Stimulated activated CD8-positive, alpha-beta memory T cell treated with anti-CD3 and anti-CD28 coated beads, Interleukin-7, amount 100 ng/mL, for 48 hours (primary cell): Measurements from ENCODE around the gene CLEC9A.
"Not testable (repeated sequence)": the region's sequence is repeated elsewhere in the genome, so short reads cannot be mapped to it uniquely, and the experiment has no call there.

Experiments used
- DNase-seq, 2 donors: peaks; one replicate each; pipeline ENCODE4 v3.0.0-alpha.2; 2020; ENCODE audit warnings: low read depth in 1 of 2; ENCODE audit errors: extremely low read depth in 1 of 2

The CLEC9A gene

DNA sequence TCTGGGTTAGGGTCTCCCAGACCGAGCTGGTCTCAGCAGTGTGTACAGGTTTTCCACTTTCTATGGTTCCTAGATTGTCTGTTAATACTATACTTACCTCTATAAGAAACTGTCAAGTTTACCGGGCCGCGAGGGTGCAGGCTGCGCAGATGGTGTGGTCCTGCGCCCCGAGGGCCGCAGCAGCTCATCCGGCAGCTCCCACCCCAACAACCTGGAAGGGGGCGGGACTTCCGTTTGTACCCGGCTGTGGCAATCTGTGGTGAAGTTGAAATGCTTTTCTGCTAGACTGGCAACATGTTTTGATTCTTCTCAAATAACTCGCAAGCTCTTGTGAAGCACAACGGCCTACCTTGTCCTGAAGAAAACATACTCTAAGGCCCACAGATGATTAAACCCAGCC, at the start of gene CLEC9A:
TSS of gene CLEC9A (plus strand) at position 237 of the 400 bp plus-strand sequence. CDS start 22,006 bp downstream, outside the sequence.
- no peak for DNase-seq

DNA sequence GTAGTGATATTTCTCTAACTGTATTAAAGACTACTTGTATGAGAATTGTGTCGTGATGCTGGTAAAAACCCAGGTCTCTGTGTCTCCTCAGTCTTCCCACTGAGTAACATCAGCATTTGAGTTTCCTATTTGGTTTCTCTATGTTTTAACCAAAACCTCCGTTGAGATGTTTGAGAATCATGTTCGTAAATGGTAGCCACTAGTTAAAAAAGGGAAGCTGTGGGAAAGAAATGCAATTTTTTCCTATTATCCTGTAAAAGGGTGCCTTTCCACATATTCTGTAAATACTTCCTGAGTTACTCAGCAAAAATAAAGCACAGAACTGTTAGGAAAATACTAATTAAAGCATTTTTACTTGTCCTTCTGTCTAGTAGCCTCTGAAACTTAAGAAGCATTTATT, 38.6 kb upstream of the CLEC9A start:
- no peak for DNase-seq

DNA sequence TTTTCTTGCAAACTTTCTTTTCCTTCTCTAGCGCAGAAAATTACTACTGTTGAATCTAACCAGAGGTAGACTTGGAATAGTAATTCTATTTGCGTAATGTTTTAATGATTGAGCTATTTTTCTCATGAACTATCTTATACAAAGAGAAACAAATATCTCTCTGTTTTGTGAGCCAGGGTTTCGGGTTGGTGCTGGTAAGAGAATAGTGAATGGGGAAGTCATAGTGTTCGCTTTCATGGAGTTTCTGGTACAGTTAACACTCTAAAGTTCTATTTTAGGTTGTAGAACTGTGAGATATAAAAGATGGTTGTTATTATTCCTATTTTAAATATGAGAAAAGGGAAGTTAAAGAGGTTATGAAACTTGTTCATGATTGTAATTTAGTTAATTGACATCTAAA, 38.2 kb upstream of the CLEC9A start:
- no peak for DNase-seq

DNA sequence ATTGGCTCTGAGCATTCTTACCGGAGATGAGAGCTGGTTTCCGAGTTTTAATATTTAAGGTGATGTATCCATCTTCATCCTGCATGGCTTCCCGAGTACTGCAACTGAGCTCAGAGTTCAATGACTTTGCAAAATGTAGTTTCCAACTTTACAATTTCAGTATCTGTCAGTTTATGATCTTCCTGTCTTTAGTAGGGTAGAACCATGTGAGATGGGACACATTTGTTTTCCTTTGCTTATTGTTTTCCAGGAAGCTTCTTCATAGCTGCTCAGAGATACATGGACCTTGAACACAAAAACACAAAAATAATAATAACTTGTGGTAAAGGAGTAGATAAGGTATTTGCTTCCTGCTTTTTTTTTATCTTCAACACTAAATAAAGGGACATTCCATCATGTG, 31.5 kb upstream of the CLEC9A start, which contains the start of gene CLEC1B:
TSS of gene CLEC1B (minus strand) at position 106 of the 400 bp plus-strand sequence. CDS start at position 85, 21 bp downstream.
- DNase-seq = no peak

DNA sequence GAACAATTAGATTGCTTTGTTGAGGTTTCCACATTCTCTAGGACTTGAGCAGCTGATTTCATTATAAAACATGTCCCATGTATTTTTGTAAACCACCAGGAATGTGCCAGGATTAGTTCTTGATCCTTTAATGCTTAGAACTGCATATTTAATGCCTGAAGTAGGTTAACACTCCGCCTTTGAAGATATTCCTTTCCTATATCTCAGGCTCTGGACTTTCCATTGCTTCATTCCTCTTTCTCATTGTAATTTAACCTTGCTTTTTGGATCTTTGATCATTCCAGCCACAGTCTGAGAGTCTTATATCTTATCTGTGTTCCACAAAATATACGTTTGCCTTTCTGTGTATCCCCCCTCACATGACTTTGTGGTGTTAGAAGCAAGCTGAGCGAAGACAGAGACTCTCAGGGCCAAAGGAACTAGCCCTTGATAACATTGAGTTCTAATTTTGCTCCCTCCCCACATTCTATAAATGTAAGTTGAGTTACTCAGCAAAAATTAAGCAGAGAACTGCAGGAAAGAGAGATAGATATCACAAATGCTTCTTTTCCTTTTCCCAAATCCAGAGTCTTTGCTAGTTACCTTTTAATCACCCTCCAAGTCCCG, 29.2 kb upstream of the CLEC9A start:
- no peak for DNase-seq

DNA sequence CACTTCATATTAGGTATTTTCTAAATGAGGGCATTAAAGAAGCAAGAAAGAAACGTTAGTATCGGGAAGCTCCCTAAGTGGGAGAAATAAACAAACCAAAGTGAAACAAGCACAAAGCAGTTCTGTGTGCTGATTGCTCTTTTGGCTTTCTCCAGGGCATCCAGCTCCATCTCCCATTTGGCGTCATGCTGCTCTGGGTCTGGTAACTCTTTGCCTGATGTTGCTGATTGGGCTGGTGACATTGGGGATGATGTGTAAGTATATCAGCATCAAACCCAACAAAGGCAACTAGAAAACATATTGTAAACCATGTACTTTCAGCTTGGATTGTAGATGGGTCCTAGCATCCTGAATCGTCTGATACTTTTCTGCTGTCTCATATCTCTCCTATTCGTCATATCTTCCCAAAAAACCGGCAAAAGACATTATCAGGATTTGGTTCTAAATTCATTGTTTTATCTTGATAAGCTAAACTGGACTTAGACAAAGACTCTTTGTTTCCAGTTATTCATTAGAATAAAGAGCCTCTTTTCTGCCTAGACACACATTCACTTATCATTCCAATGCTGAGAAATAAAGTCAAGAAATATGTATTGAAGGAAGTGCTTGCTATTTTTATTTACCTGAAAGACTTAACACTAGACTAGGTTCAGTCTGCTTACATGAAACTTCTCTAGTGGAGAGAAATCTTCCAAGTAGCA, 17.7 kb upstream of the CLEC9A start:
- no peak for DNase-seq

DNA sequence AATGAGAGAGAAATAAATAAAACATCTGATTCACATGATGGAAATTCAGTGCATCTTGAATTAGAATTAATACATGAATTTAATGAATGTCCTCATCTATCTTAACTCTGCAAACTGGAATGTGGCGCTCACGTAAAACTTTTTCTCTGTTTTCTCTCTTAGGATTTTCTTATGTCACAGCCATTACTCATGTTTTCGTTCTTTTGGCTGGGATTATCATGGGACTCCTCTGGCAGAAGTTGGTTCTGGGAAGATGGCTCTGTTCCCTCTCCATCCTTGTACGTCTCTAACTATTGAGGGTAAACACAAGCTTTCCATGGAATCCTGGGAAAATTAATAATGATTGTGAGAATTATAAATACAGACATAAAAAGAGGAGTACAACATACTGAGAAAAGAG, 15.0 kb upstream of the CLEC9A start:
- no peak for DNase-seq

DNA sequence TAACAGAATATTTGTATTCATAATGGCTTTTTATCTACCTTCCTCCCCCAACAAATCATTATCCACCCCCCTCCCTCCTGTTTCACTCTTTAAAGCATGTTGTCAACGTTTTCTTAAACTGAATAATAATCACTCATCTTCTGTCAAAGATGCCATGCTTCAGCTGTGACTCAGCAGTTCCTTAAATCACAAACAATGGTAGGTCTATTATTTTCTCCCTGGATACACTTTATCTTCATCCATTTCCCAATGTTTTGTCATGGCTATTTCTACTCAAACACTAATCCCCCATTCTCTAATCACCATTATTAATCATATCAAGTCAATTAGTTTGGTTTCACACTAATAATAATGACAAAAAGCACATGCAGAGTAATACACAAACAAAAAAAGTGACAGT, 13.6 kb upstream of the CLEC9A start:
- no peak for DNase-seq

DNA sequence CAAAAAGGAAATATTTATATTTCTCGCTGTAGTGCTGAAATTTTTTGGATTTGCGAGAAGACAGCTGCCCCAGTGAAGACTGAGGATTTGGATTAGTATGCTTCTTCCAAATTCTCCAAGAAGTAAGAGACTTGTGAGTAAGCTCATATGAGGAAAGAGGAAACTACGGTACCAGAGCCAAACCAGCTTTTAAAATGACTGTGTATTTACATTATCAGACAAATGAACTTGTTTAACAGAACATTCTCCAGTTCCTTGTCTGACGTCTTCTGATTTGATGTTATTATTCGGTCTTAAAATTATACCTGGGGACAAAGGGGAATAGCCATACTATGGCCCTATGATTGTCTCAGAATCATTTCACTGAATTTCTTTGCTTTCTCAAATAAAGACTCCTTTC, 12.1 kb upstream of the CLEC9A start:
- no peak for DNase-seq

DNA sequence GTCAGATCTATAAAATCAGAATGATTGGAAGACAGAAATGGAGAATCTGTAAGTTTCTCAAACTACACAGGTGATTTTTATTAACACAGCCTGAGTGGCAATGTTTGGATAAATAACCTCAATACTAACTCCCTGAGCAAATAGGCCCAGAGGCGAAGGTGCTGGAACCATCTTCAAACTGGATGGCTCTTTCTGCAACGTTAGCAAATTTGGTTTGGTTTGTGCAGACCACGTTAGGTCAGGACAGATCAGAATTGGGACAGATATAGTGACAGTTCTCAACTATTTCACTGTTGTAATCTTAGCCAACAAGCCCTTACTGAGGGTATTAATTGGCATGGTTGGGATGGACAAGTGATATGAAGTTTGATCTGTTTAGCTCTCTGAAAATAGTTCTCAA, 9.1 kb upstream of the CLEC9A start:
- DNase-seq = no peak

DNA sequence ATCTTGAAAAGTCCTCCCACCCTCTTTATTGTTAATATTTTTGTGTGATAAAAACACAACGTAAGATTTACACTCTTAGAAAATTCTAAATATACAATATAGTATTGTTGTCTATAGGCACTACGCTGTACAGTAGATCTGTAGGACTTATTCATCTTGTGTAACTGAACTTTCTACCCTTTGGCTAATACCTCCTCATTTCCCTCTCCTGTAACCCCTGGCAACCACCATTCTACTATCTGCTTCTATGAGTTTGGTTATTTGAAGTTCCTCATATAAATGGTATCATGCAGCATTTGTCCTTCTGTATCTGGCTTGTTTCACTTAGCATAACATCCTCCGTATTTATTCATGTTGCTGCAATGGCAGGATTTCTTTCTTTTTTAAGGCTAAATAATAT, 5.2 kb upstream of the CLEC9A start:
- DNase-seq = no peak

DNA sequence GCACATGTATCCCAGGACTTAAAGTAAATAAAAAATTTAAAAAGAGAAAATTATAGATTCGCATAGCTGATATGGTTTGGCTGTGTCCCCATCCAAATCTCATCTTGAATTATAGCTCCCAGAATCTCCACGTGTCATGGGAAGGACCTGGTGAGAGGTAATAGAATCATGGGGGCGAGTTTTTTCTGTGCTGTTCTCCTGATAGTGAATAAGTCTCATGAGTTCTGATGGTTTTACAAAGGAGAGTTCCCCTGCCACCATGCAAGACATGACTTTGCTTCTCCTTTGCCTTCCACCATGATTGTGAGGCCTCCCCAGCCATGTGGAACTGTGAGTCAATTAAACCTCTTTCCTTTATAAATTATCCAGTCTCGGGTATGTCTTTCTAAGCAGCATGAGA, 3.8 kb upstream of the CLEC9A start:
- not testable (repeated sequence) for DNase-seq

DNA sequence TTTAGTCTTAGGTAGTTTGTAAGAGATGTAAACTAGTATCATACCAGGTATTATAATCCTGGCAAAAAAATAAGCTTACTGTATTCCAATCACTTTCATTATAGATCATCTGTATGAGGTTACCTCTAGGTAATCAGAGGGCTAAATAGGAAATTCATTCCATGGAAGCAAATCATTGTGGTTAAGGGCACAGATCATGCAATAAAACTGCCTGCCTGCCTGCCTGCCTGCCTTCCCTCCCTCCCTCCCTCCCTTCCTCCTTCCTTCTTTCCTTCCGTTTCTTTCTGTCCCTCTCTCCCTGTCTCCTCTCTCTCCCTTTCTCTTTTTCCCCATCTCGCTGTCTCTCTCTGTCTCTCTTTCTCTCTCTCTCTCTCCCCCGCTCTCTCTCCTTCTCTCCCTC, 3.2 kb upstream of the CLEC9A start:
- no peak for DNase-seq

DNA sequence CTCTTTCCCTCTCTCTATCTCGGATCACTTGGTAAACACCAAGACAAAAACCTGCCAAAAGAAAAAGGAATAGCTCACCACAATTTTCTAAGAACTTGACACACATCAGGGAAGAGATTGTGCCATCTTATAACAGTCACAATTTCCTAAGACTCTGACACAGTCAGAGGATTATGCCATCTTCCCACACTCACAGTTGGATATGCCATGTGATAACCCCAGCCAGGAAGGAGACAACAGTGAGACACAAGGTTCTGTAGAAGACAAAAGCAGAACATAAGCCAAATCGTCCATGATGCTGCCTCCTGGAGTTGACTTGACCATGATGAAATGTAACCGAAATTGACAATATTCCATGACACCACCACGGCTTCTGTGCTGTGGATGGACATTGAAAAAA, 2.8 kb upstream of the CLEC9A start:
- DNase-seq = no peak

DNA sequence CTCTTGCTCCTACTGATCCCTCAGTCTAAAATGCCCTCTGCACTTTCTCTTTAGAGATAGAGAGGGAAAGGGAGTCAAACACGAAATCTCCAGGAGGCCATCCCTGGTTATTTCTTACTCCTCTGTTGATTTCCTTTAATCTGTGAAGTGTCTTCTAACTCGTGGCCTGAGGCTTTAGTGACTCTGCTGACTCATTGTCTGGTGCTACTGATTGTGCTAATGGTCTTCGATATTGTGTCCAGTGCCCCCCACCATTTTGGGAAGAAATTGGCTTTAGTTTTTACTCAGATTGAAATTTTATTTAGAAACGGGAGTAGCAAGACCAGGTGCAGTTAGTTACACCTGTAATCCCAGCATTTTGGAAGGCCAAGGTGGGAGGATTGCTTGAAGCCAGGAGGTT, 839 bp downstream of the CLEC9A start:
- DNase-seq = no peak

DNA sequence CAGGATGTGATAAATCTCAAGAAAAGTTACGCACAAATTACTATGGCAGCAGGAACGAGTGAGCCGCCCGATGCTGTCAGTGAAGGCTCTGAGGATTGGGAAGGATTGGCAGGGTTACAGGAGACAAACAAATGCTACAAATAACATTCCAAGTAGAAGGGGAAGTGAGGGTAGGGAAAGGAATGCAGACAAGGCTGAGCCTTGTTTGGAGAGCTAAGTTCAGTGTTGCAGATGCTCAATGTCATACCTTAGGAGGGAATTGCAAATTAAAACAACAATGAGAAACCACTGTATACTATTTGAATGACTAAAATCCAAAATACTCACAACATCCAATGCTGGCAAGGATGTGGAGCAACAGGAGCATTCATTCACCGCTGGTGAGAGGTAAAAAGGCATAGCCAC, 1.3 kb downstream of the CLEC9A start:
- no peak for DNase-seq

DNA sequence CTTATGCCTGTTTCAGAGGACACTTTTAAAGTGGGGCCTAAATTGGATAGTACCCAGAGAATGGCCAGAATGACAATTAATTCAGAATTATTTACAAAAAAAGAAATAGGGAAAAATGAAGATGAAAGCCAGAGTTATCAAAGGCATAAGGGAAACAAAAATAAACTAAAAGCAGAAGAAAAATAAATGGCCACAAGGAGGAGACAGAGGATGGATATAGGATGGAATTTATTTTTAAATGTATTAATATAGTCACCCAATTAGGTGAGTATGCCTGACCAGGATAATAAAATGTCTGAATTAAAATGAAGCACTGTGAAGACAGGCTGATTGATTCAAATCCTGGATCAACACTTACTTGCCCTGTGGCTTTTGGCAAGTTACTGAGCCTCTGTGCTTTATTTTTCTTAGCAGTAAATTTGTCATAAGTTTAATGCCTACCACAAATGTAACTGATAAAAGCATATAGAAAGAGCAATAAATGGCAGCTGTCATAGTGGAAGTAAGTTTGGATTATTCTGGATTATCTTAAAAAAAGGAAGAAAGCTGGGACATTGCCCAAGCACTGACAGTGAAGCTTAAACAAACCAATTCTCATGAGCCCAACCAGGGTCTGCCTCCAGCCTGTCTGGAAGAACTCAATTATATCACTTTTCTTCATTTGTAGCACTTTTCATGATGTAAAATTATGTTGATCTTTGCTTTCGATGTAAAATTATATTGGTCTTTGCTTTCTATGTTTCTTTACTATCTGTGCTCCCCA, 3.5 kb downstream of the CLEC9A start:
- DNase-seq = no peak

DNA sequence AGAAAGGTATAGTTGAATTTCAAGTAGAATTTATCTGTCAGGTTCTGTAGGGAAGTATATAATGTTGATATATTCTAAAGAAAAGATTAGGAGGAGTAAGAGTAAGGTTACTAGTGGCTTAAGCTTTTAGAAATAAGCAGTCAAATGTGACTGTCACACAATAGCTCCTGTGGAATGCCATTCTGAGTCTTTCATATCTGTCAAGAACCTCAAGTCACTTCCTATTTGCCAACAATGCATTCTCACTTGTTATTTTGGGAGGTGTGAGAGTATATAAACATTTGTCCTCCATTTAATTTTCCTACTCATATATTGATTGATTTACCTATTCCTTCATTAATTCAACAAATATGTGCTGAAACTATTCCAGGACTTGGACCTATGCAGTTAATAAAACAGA, 11.7 kb downstream of the CLEC9A start:
- DNase-seq = no peak

DNA sequence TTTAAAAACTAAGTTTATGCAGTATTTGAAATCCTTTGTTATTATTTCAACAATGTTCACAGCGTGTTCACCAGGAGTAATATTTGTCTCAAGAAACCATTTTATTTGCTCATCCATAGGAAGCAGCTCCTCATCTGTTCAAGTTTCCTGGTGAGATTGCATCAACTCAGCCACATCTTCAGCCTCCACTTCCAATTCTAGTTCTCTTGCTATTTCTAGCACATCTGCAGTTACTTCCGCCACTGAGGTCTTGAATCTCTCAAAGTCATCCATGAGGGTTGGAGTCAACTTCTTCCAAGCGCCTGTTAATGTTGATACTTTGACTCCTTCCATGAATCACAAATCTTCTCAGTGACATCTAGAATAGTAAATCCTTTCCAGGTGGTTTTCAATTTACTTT, 18.0 kb downstream of the CLEC9A start:
- DNase-seq = no peak

DNA sequence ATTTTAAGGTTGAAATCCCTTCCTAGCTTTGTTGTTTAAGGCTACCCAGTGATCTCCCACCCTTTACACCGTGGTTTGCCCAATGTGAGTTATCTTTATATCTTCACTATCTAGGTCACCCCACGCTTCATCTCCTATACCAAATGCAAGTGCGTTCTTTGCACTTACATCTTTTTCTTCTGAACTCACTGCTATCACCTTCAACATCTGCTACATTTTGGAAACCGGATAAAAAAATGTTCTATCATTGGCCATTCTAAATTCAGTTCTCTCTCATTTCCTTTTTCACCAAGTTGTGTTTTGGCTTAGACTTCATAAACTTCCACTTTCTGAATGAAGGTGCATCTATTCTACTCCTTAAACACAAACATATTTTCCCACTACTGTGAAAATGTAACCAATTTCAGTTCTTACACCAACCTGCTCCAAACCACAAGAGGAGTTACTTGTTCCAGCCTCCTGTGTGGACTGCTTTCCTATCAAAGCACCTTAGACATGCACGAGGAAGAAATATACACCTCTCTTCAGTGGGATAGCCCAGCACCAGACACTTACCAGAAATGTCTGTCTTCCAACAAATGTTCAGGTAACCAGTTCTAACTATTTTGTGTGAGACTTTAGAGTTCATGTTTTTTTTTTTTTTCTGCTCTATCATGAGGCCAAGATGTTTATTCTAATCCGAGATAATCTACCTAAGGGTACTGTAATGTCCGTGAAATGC, 21.9 kb downstream of the CLEC9A start:
- DNase-seq = no peak

DNA sequence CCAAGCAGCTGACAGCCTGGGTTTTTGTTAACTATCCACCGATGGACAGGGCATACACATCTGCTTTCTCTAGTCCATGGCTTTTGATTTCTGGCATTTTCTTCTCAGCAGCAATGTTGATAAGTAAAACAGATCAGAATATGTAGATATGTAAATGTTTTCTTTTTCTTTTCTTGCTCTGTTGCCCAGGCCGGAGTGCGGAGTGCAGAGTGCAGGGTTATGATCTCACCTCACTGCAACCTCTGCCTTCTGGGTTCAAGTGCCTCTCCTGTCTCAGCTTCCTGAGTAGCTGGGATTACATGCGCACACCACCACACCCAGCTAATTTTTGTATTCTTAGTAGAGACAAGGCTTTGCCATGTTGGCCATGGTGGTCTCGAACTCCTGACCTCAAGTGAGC, 27.9 kb downstream of the CLEC9A start:
- DNase-seq = no peak
